GM18517 (cell line): ENCODE data around the gene LOXL3.
A peak's percentile ranks its signal among the peaks of the same experiment; 100 is the strongest.

Experiments used
- ATAC-seq: cut with Tn5 transposase; IDR thresholded peaks from one replicate; pipeline ENCODE4 v1.9.1; 2021; ENCODE audit warnings: mild to moderate bottlenecking, moderate library complexity; ENCODE audit not compliant: unreplicated experiment

LOXL3 gene

GRCh38 chr2:74553892-74554819, at the start of gene LOXL3, which contains the start of gene DOK1:
Gene LOXL3 (minus strand): TSS chr2:74553942. CDS start chr2:74552634, 1,308 bp downstream.
Gene DOK1 (plus strand): TSS chr2:74554720. CDS start chr2:74554755, 35 bp downstream.
- ATAC-seq: peak; percentile 55

- ATAC-seq: no peak
These were observed 49.0 kb upstream of the LOXL3 start for GRCh38 chr2:74602586-74603281.

GRCh38 chr2:74599676-74600075, 45.9 kb upstream of the LOXL3 start:
- ATAC-seq: no peak

- no peak for ATAC-seq
These were observed 43.7 kb upstream of the LOXL3 start for GRCh38 chr2:74597410-74597809.

- no peak for ATAC-seq
These were observed 42.8 kb upstream of the LOXL3 start for GRCh38 chr2:74596584-74596983.

GRCh38 chr2:74593826-74594772, 40.4 kb upstream of the LOXL3 start:
- ATAC-seq: no peak

GRCh38 chr2:74588664-74589063, 34.9 kb upstream of the LOXL3 start:
- ATAC-seq: no peak

GRCh38 chr2:74587664-74588277, 34.0 kb upstream of the LOXL3 start:
- ATAC-seq: peak; percentile 74

GRCh38 chr2:74585406-74586185, 31.9 kb upstream of the LOXL3 start:
- ATAC-seq: peak; percentile 40

GRCh38 chr2:74584088-74584645, 30.4 kb upstream of the LOXL3 start:
- peak; percentile 58 for ATAC-seq

- ATAC-seq: no peak
These were observed 29.8 kb upstream of the LOXL3 start for GRCh38 chr2:74583504-74583903.

- ATAC-seq: no peak
These were observed 28.4 kb upstream of the LOXL3 start for GRCh38 chr2:74582184-74582583.

GRCh38 chr2:74581463-74581862, 27.7 kb upstream of the LOXL3 start:
- no peak for ATAC-seq

- ATAC-seq: peak; percentile 42
These were observed 24.7 kb upstream of the LOXL3 start for GRCh38 chr2:74578408-74578807.

- peak; percentile 41 for ATAC-seq
These were observed 23.7 kb upstream of the LOXL3 start for GRCh38 chr2:74577448-74577847.

- peak; percentile 17 for ATAC-seq
These were observed 23.1 kb upstream of the LOXL3 start for GRCh38 chr2:74576863-74577229.

GRCh38 chr2:74576211-74576862, 22.6 kb upstream of the LOXL3 start:
- ATAC-seq: no peak

GRCh38 chr2:74575320-74575719, 21.6 kb upstream of the LOXL3 start:
- no peak for ATAC-seq
